Measurements from ENCODE around the gene TENM3.

TENM3 gene

GRCh38 chr4:182741914-182742313 is 498.7 kb downstream of the TENM3 start:
- no peak for DNase-seq (ENCODE audit: low spot score)

DNA sequence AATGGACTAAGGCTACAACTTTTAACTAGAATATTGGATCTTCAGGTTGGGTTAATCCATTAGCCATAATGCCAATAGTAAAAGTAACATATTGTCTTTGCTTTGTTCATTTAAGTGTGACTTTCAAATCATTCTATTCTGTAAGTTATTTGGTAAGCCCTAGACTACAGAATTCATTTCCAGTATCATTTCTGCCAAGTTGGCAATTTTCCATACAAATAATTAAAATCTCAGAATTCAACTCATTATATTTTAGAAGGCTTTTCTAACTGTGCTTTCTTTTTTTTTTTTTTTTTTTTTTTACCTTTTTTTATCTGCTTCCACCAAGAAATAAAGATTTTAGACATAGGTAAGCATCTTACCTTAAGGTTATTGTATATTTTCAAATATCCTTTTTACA is 500.6 kb downstream of the TENM3 start:
- no peak for DNase-seq (ENCODE audit: low spot score)

- no peak for DNase-seq (ENCODE audit: low spot score)
Measured at GRCh38 chr4:182745237-182745636, 502.0 kb downstream of the TENM3 start.

DNA sequence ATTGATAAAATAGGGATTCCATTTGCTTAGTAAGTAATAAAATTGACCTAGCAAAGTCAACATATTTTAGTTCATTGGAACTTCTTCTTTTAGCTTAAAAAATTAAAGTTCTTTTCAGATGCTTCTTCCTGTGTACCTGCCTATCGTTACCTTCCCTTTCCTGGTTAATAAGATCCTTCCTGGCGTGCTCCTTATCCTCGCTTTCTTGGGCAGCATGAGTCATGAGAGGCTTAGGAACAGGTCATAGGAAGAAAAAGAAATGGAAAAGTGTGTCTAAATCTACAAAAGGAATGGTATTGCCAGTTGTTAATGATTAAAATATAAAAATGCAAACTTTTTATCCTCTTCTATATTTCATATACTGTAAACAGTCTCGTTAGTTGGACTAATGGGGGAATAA is 503.7 kb downstream of the TENM3 start:
- no peak for DNase-seq (ENCODE audit: low spot score)

GRCh38 chr4:182748283-182748682 is 505.1 kb downstream of the TENM3 start:
- DNase-seq (ENCODE audit: low spot score) = no peak

- DNase-seq (ENCODE audit: low spot score) = no peak
Measured at GRCh38 chr4:182748949-182749348, 505.7 kb downstream of the TENM3 start.

- no peak for DNase-seq (ENCODE audit: low spot score)
Measured at GRCh38 chr4:182749667-182750167, 506.5 kb downstream of the TENM3 start.

- no peak for DNase-seq (ENCODE audit: low spot score)
Measured at GRCh38 chr4:182752158-182752910, 509.1 kb downstream of the TENM3 start.

GRCh38 chr4:182754895-182755294 is 511.7 kb downstream of the TENM3 start:
- no peak for DNase-seq (ENCODE audit: low spot score)

- DNase-seq (ENCODE audit: low spot score) = no peak
Measured at GRCh38 chr4:182756161-182756690, 513.0 kb downstream of the TENM3 start.

DNA sequence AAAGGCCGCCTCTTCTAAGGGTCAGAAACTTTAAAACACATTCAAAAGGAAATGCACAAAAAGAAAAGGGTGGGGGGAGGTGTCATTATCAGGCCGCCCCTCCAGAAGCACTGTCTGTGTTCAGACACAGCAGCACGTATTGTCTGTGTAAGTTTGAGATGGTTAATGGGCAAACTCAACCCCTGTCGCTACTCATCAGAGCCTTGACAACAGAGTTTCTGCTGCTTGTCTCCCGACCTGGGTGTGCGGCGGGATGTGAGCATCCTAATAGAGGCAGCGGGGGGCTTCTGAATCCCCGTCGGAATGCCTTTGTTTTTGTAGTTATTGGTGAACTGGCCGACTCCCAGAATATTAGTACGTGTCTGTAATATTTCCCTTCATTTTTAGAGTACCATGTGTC is 515.1 kb downstream of the TENM3 start:
- no peak for DNase-seq (ENCODE audit: low spot score)

DNA sequence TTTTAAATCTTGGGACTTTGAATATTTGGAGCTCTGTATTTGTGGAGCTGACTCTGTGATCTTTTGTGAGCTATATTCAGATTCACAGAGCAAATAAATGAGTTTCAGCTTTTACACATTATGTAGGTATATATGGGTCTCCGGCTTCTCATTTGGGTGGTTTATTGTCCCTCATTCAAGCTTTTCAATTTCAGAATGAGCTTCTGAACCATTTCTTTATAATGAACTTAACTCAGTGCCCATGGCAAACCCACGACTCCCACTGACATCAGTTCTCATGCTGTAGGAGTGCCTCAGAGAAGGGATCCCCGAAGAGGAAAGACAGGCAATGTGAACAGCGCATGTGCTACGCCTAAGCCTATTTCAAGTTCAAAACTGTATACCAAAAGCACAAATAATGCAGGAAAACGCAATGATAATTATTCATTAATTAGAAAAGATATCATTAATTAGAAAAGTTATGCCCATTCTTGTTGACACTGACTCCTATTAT is 517.4 kb downstream of the TENM3 start:
- no peak for DNase-seq (ENCODE audit: low spot score)

DNA sequence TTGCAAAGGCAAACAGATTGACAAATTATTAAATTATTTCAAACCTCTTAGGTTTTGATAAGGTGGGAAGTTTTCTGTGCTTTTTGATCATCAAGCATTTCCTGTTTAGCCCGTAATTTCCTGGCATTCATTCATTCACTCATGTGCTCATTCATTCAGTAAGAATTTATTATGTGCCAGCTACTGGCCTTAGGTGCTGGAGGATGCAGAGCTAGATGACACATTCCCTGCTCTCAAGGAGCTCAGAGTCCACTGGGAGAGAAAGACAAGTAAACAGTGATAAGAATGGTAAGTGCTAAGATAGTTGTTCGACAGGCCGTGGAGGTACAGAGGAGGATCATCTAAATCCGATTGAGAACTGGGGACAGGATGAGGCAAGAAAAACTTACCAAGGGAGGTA is 520.9 kb downstream of the TENM3 start:
- DNase-seq (ENCODE audit: low spot score) = no peak

GRCh38 chr4:182764642-182765041 is 521.4 kb downstream of the TENM3 start:
- no peak for DNase-seq (ENCODE audit: low spot score)

GRCh38 chr4:182765987-182766856 is 523.0 kb downstream of the TENM3 start:
- DNase-seq (ENCODE audit: low spot score) = no peak

- DNase-seq (ENCODE audit: low spot score) = no peak
Measured at GRCh38 chr4:182766857-182767250, 523.7 kb downstream of the TENM3 start.

GRCh38 chr4:182768838-182769237 is 525.6 kb downstream of the TENM3 start:
- DNase-seq (ENCODE audit: low spot score) = no peak

GRCh38 chr4:182770259-182770995 is 527.2 kb downstream of the TENM3 start:
- no peak for DNase-seq (ENCODE audit: low spot score)

GRCh38 chr4:182770996-182771514 is 527.9 kb downstream of the TENM3 start:
- DNase-seq (ENCODE audit: low spot score) = no peak

DNA sequence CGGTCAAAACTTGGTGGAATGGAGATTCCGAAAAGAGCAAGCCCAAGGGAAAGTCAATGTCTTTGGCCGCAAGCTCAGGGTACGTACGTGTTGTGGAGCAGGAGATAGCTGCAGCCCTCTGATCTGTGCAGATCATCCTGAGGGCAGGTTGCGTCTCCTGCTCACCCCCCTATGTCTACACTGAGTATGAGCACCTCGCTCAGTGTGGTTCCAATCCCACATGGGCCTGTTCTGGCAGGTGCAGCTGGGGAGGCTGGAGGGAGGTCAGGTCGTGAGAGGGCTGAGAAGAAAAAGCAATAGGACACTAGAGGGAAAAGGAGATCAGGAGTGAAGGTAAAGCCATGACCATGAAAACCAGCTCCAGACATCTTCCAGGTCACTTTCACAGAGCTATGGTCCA is 531.9 kb downstream of the TENM3 start:
- DNase-seq (ENCODE audit: low spot score) = no peak

DNA sequence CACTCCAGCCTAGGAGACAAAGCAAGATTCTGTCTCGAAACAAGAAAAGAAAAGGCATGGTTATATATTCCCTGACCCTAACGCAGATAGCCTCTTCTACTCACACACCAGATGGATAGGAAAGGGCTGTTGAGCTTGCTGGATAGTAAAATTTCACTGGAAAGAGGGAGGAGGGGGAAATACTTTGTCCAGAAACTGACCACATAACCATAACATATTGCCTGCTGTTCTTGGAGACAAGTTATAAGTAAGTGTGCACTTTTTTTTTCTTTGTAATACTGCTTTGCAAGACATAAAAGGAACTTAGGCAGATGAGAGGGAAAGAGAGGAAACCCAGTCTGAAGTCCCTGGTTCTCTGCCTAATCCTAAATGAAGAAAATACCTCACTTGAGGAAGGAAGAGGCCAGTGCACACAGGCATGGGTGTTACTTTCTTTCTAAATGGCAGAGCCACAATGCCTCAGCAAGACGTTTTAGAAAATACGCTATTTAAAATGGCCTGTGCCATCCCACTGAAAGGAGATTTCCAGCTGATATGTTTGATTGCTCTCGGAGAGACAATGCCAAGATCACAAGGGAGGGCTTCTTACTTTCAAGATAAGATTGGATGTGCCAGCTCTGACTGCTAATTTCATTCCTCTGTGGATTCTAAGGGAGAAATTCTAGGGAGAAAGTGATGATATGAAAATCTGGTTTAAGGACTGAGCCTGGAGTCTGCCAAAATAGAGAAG is 533.3 kb downstream of the TENM3 start:
- DNase-seq (ENCODE audit: low spot score) = no peak

All from LoVo (cell line).